GM12873 (cell line): Measurements from ENCODE around the gene ATG4B.

Experiments used
- CTCF ChIP-seq: IDR thresholded peaks from 2 replicates; pipeline ENCODE4 v1.5.1; 2012; ENCODE audit warnings: low read depth, mild to moderate bottlenecking, moderate library complexity, low read length, control low read depth; ENCODE audit not compliant: insufficient read depth; ENCODE audit errors: missing control alignments

Gene ATG4B

GRCh38 chr2:241599615-241600014 lies 37.9 kb upstream of the ATG4B start:
- TF ChIP-seq CTCF = no peak

- no peak for TF ChIP-seq CTCF
Measured at GRCh38 chr2:241601841-241602240, 35.7 kb upstream of the ATG4B start.

- TF ChIP-seq CTCF = no peak
Measured at GRCh38 chr2:241602720-241603119, 34.8 kb upstream of the ATG4B start.

GRCh38 chr2:241603686-241604085 lies 33.8 kb upstream of the ATG4B start:
- no peak for TF ChIP-seq CTCF

- no peak for TF ChIP-seq CTCF
Measured at GRCh38 chr2:241606186-241606585, 31.3 kb upstream of the ATG4B start.

- TF ChIP-seq CTCF = no peak
Measured at GRCh38 chr2:241607162-241607885, 30.2 kb upstream of the ATG4B start.

GRCh38 chr2:241608881-241609280 lies 28.6 kb upstream of the ATG4B start:
- no peak for TF ChIP-seq CTCF
